Epithelial cell of esophagus (primary cell): ENCODE measurements around the gene YBX2.

Experiments
- DNase-seq: peaks from one replicate; pipeline ENCODE4 v3.0.0; 2010; ENCODE audit warnings: low read depth
- H3K4me3 ChIP-seq: 2 replicates; pipeline ENCODE4 v1.5.1; 2011; ENCODE audit warnings: mild to moderate bottlenecking, low read length, control low read depth
- TF ChIP-seq, protein P1 (sequence below): IDR thresholded peaks from 2 replicates; pipeline ENCODE4 v1.5.1; 2011; ENCODE audit warnings: low read depth, mild to moderate bottlenecking, low read length, control low read depth, inconsistent platforms; ENCODE audit not compliant: insufficient read depth; ENCODE audit errors: missing control alignments

The YBX2 gene

DNA sequence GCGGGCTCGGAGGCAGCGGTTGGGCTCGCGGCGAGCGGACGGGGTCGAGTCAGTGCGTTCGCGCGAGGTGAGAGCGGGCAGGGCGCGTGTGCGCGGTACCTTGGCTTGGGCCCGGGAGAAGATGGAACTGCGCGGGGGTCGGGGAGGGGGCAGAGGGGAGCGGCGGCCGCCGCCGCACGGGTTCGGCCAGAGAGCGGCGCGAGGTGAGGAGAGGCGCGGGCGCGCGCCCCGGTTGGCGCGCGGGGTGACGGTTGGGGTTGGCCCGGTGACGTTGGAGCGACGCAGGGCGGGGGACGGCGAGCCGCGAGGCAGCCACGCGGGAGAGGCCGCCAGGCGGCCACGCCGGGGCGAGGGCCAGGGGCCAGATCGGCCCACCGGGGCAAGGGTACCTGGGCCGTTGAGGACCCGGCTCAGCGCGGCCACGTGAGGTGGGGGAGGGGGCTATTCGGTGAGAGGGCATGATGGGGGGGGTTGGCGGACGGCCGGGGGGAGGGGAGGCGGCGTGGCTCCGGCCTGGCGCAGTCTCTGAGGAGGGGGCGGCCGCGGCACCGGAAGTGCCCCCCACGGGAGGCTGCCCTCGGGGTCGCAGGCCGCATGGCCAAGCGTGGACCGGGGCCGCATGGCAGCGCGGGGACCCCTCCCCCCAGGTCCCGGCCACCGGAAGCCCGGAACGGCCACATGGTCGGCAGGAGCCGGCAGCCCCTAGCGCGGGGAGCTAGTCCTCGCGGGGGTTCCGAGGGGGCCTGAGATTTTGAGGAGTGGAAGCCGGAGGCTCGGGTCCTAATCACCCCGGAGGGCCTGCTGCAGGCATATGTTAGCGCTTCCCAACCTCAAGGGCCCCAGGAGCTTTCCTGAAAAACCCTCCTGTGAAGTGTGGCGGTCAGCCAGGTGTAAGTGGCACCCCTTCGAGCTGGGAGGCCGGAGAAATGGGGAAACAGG is 13.5 kb upstream of the YBX2 start:
- DNase-seq = peak; percentile 52
- peak overlapping the region; percentile 90 for H3K4me3 ChIP-seq
- TF ChIP-seq, protein P1, sequence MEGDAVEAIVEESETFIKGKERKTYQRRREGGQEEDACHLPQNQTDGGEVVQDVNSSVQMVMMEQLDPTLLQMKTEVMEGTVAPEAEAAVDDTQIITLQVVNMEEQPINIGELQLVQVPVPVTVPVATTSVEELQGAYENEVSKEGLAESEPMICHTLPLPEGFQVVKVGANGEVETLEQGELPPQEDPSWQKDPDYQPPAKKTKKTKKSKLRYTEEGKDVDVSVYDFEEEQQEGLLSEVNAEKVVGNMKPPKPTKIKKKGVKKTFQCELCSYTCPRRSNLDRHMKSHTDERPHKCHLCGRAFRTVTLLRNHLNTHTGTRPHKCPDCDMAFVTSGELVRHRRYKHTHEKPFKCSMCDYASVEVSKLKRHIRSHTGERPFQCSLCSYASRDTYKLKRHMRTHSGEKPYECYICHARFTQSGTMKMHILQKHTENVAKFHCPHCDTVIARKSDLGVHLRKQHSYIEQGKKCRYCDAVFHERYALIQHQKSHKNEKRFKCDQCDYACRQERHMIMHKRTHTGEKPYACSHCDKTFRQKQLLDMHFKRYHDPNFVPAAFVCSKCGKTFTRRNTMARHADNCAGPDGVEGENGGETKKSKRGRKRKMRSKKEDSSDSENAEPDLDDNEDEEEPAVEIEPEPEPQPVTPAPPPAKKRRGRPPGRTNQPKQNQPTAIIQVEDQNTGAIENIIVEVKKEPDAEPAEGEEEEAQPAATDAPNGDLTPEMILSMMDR = no peak

DNA sequence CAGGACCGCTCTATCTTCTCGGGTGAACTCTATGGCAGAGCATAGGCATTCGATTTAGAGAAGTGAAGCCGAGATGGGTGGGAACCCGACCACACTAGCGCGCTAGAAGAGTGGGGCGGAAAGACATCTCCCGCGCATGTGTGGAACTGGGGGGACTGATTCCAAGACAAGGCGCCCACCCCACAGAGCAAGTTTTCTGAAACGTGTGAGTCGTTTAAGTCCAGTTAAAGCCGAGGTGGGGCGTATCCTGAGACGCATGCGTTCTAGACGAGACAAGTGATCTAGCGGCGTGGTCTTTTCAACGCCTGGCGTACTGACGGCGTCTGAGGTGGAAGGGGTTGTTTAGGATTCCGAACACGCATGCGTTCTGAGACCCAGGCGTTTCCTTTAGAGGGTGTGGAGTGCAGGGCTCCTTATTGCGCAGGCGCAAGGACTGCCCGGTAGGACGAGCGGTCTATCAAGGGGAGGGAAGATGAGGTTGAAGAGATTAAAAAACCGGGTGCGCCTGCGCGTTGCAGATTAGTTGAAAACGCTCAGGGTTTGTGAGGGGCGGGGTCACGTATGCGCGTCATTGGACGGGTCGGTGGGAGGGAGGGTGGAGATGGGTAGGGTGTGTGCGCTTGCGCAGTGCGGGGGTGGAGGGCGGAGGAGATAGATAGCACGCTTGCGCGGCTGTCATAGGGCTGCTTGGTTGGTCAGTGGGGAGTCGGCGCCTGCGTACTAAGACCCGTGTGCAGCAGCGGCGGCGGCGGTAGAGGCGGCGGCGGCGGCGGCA is 12.7 kb upstream of the YBX2 start, which contains the start of gene EIF5A:
Gene EIF5A (plus strand): TSS at position 718 of the 775 bp plus-strand sequence. CDS start 2,008 bp downstream, outside the sequence.
- DNase-seq = peak; percentile 100
- TF ChIP-seq, protein P1 = no peak

DNA sequence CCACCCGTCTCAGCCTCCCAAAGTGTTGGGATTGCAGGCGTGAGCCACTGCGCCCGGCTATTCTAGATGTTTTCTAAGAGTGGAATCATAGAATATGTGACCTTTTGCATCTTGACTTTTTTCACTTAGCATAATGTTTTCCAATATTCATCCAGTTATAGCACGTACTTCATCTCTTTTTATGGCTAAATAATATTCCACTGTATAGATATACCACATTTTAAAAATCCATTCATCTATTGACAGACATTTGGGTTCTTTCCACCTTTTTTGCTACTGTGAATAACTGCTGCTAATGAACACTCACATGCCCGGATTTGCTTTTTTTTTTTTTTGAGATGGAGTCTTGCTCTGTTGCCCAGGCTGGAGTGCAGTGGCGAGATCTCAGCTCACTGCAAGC is 9.7 kb upstream of the YBX2 start:
- TF ChIP-seq, protein P1 = no peak
- DNase-seq = no peak

More for the DNA sequence above, 12.7 kb upstream of the YBX2 start, which contains the start of gene EIF5A:
- peak within 1 kb of the TSS; percentile 90 for H3K4me3 ChIP-seq

DNA sequence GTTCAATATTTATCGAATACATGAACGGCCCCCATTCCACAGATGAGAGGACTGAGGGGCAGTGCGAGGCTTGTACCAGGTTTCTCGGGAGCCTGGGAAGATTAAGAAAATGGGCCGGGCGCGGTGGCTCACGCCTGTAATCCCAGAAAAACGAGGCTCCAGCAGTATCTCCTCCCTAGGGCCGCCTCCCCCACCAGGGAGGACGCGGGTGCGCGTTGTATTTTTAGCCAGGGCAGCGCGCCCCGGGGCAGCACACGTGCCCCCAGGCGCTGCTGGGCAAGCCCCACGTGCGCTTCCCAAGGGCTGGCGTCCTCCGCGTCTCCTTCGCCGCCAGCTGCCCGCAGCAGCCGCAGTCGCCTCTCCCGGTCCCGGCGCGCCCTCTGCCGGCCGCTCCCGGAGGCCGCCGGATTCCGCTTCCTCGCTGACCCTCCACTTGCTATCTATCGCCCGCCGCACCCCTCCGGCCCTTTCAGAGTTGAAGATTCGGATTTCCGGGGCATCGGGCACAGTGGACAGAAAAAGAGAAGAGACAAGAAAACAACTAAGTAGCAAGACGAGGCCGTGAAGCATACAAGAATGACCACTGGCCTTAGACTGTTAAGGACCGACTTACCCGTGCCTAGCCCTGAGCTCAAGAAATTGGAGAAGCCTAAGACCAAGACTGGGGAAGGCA is 1.9 kb upstream of the YBX2 start:
- peak; percentile 76 for DNase-seq
- H3K4me3 ChIP-seq = no peak overlapping the region
- TF ChIP-seq, protein P1 = peak; percentile 56

More for the DNA sequence above, 9.7 kb upstream of the YBX2 start:
- H3K4me3 ChIP-seq = no peak overlapping the region

DNA sequence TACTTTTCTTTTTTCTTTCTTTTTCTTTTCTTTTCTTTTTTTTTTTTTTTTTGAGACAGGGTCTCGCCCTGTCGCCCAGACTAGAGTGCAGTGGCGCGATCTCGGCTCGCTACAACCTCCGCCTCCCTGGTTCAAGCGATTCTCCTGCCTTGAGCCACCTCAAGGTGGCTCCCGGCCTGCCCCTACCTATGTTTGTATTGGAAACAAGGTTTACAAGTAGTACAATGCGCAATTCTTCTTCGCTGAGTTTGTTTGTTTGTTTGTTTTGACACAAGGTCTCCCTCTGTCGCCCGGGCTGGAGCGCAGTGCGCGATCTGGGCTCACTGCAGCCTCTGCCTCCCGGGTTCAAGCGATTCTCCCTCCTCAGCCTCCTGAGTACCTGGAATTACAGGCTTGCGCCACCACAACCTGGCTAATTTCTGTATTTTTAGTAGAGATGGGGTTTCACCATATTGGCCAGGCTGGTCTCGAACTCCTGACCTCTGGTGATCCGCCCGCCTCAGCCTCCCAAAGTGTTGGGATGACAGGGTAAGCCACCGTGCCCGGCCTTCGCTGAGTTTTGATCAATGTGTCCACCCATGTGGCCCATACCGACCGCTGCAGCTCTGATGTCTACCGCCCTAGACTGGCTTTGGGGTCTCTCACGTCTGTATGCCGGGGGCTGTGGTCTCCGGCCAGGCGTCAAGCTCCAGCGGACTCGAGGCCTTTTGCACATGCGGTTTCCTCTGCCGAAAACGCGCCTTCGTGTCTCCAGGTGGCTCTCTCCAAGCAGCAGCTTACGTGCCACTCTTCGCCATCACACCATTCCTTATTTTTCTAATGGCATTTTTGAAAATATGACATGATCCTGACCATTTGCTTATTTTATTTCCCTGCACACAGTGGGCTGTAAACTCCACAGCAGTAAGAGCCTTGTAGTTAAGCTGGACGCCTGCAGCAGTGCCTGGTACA is 1.1 kb upstream of the YBX2 start:
- peak overlapping the region; percentile 34 for H3K4me3 ChIP-seq
- DNase-seq = no peak
- TF ChIP-seq, protein P1 = peak; percentile 13
